Left lung (tissue), 10 donors: Measurements from ENCODE around the gene SASH1. TPM values are rescaled to one million over a fixed set of nuclear protein-coding genes. Genes with fewer than 3 reads are reported as not detected.
A peak's percentile ranks its signal among the peaks of the same experiment; 100 is the strongest.

Experiments
- ATAC-seq: fragments of 200-7000 bp; cut with Tn5 transposase; one replicate; pipeline ENCODE4 v1.9.1; 2020; ENCODE audit warnings: moderate library complexity
- DNase-seq, 4 donors: peaks; one replicate each; pipeline ENCODE4 v3.0.0-alpha.2; 2013 to 2020
- H3K27ac ChIP-seq, 2 donors: fragments of 200-600 bp; sonication (generic) in 1 of 2; one replicate each; pipeline versions ENCODE4 v1.5.0 to v1.8.0; 2020 to 2021
- H3K27me3 ChIP-seq, 2 donors: fragments of 200-600 bp; sonication (generic) in 1 of 2; one replicate each; pipeline versions ENCODE4 v1.5.0 to v1.8.0; 2020 to 2021
- H3K36me3 ChIP-seq, 2 donors: fragments of 200-600 bp; sonication (generic) in 1 of 2; one replicate each; pipeline versions ENCODE4 v1.5.0 to v1.8.0; 2020 to 2021
- H3K4me1 ChIP-seq, 2 donors: fragments of 200-600 bp; one replicate each; pipeline ENCODE4 v1.8.0; 2021
- H3K4me3 ChIP-seq, 2 donors: fragments of 200-600 bp; sonication (generic) in 1 of 2; one replicate each; pipeline versions ENCODE4 v1.5.0 to v1.8.0; 2020 to 2021; ENCODE audit warnings: mild to moderate bottlenecking in 1 of 2
- H3K9me3 ChIP-seq, 2 donors: fragments of 200-600 bp; sonication (generic) in 1 of 2; one replicate each; pipeline versions ENCODE4 v1.5.0 to v1.8.0; 2020 to 2021
- intact Hi-C, 2 donors: fragments of 100-400 bp; cut with DNase I; formaldehyde crosslinking; loops; one replicate each; pipeline versions ENCODE4 v1.11.2 to v1.14.2; 2022
- polyA plus RNA-seq, 6 donors: library from polyadenylated mRNA; unstranded; fragments of 120-200 nt; gene quantifications; one replicate each; pipeline ENCODE4 v1.2.1, GENCODE V29; 2013; ENCODE audit not compliant: insufficient read length in 6 of 6
- total RNA-seq, 2 donors: library from RNA; stranded (reverse); fragmentation: NEBNext Ultra II Directional; extraction: Animal tissue kit (Norgen Biotek cat#: 25700); gene quantifications; one replicate each; pipeline ENCODE4 v1.2.1, GENCODE V29; 2021
- TF ChIP-seq, protein P1 (sequence below), 2 donors: fragments of 200-600 bp; sonication (generic) in 1 of 2; IDR thresholded peaks; one replicate each; pipeline versions ENCODE4 v1.5.0 to v1.8.0; 2021; ENCODE audit warnings: antibody characterized with exemption in 2 of 2
- donor health status: DM: no; HTN: yes; CAD: no.
- donor health status: DM: no; HTN: no; CAD: no.

The SASH1 gene
- total and polyA plus RNA-seq, 8 donors: 31.4 to 53.5 (median 34.8) TPM

DNA sequence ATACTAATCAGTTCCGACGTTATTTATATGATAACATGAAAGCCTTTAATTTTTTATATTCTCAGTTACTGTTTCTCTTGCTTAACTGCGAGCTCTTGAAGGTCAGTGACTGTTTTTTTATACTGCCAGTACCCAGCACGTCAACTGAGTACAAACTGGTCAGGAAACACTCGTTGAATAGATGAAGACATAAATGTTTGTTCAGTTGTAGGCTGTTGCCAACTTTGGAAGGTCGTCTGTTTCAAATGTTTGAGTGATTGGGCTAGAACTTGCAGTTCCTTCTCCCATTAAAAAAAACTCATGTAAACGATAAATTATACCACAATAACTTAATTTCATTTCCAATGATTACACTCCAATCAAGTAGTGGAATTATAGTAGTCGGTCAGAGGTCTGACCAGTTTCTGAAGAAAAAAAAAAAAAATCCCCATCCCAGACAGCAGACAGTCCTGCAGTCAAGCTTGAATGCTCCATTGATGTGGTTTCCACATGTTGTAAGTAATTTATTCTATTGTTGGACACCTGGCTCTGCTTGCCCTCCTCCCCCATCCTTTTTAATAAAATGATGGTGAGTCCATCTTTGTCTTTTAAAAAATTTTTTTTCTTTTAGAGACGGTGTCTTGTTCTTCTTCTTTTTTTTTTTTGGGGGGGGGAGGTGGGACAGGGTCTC lies 81.1 kb downstream of the SASH1 start:
- DNase-seq: peak in 1 of 4 donors; percentile 52
- Histone ChIP-seq H3K27ac (peak overlapping the region; percentile 35 to 50), H3K9me3 (no peaks in the 10 kb centered on the region), H3K27me3 (no peaks in the 10 kb centered on the region), H3K4me1 (peaks cover 5 to 27% of the 10 kb centered on the region in 2 donors), H3K36me3 (no peaks in the 10 kb centered on the region), H3K4me3 (no peak overlapping the region)
- intact Hi-C loops: no loop called here
- peak; percentile 87 for ATAC-seq
- TF ChIP-seq, protein P1, sequence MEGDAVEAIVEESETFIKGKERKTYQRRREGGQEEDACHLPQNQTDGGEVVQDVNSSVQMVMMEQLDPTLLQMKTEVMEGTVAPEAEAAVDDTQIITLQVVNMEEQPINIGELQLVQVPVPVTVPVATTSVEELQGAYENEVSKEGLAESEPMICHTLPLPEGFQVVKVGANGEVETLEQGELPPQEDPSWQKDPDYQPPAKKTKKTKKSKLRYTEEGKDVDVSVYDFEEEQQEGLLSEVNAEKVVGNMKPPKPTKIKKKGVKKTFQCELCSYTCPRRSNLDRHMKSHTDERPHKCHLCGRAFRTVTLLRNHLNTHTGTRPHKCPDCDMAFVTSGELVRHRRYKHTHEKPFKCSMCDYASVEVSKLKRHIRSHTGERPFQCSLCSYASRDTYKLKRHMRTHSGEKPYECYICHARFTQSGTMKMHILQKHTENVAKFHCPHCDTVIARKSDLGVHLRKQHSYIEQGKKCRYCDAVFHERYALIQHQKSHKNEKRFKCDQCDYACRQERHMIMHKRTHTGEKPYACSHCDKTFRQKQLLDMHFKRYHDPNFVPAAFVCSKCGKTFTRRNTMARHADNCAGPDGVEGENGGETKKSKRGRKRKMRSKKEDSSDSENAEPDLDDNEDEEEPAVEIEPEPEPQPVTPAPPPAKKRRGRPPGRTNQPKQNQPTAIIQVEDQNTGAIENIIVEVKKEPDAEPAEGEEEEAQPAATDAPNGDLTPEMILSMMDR (IDR thresholded peaks at IDR 0.05): no peak

DNA sequence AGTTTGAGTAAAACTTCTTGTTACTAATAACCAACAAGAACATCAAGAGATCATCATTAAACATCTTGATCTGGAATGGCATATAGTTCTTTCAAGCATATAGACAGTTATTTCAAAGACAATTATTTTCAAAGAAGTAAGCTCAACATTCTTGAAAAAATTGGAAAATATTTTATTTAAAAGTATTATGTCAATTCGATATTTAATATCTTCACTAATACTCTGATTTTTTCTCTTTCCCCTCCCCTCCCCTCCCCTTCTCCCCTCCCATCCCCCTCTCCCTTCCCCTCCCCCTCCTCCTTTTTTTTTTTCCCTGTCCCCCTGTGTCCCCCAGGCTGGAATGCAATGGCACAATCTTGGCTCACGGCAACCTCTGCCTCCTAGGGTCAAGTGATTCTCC lies 82.8 kb downstream of the SASH1 start:
- TF ChIP-seq, protein P1 (IDR thresholded peaks at IDR 0.05): no peak
- no peak overlapping the region for H3K27ac ChIP-seq
- intact Hi-C loops: no loop called here

DNA sequence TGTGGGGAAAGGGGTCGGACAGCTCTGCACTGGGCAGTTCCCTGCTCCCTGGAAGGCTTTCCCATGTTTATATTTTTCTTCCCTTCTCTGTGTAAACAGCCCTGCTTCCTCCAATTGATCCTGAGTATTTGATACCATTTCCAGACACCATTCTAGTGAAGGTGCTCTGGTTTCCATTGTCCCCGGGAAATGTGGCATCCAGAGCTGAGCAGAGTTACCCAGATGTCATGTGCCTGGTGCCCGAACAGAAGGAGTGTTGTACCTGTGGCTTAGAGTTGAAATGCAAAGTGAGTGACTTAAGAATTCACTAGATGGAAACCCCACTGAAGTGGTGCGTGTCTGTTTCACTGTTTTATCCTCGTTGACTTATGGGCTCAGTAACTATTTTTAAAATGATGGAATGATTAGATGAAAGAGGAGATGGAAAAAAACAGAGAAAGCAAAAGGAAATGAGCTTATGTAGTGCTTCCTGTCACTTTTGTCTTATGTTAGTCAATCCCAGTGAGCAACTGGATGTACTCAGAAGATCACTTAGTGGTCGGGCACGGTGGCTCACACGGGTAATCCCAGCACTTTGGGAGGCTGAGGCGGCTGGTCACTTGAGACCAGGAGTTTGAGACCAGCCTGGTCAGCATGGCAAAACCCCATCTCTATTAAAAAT lies 83.8 kb downstream of the SASH1 start:
- H3K4me3 ChIP-seq: no peak overlapping the region
- no peak for DNase-seq
- H3K27me3 ChIP-seq: no peaks in the 10 kb centered on the region
- no peaks in the 10 kb centered on the region for H3K9me3 ChIP-seq
- intact Hi-C loops: no loop called here
- peaks cover 5 to 27% of the 10 kb centered on the region in 2 donors for H3K4me1 ChIP-seq
- peak overlapping the region in 1 of 2 donors; percentile 66 for H3K27ac ChIP-seq
- ATAC-seq: no peak
- TF ChIP-seq, protein P1 (IDR thresholded peaks at IDR 0.05): no peak
- H3K36me3 ChIP-seq: no peaks in the 10 kb centered on the region

More for the DNA sequence above, 82.8 kb downstream of the SASH1 start:
- peaks cover 5 to 27% of the 10 kb centered on the region in 2 donors for H3K4me1 ChIP-seq
- H3K9me3 ChIP-seq: no peaks in the 10 kb centered on the region
- H3K36me3 ChIP-seq: no peaks in the 10 kb centered on the region
- H3K4me3 ChIP-seq: no peak overlapping the region
- DNase-seq (no peak), ATAC-seq (no peak)
- no peaks in the 10 kb centered on the region for H3K27me3 ChIP-seq

DNA sequence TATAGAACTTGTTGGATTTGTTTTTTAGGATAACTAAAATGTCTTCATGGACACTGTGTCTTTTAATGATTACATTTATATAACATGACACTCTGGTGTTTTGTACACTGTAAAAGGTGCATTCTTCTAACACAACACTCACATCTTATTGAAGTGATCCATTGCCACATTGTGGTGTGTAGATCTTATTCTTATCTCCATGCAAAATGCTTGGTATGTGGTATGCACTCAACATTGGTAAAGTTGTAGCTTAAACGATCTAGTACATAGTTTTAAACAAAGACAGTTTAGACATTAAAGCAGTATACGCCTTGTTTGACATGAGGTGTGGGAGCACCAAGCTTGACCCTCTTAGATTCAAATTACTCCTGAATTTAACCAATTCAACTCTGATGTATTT lies 84.7 kb downstream of the SASH1 start:
- Histone ChIP-seq H3K4me1 (peaks cover 5 to 27% of the 10 kb centered on the region in 2 donors), H3K27ac (peak overlapping the region; percentile 8 to 66), H3K4me3 (no peak overlapping the region), H3K36me3 (no peaks in the 10 kb centered on the region), H3K27me3 (no peaks in the 10 kb centered on the region), H3K9me3 (no peaks in the 10 kb centered on the region)
- TF ChIP-seq, protein P1 (IDR thresholded peaks at IDR 0.05): no peak
- DNase-seq (no peak), ATAC-seq (no peak)
- intact Hi-C loops: no loop called here

DNA sequence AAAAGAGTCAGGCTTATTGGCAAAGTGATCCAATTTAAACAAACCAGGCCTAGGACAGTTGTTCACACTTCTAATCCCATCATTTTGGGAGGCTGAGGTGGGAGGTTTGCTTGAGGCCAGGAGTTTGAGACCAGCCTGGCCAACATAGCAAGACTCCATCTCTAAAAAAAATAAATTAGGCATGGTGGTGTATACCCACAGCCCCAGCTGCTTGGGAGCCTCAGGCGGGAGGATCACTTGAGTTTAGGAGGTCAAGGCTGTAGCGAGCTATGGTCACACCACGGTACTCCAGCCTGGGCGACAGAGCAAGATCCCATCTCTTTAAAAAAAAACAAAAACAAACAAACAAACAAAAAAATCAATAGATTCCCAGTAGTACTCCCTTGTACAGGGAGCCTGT lies 86.8 kb downstream of the SASH1 start:
- TF ChIP-seq, protein P1 (IDR thresholded peaks at IDR 0.05): no peak
- ATAC-seq: no peak
- intact Hi-C loops: no loop called here
- Histone ChIP-seq H3K36me3 (no peaks in the 10 kb centered on the region), H3K27ac (no peak overlapping the region), H3K4me3 (no peak overlapping the region), H3K4me1 (peaks cover 0 to 18% of the 10 kb centered on the region in 2 donors), H3K9me3 (no peaks in the 10 kb centered on the region), H3K27me3 (no peaks in the 10 kb centered on the region)
- no peak for DNase-seq
